Left renal pelvis (tissue), 4 donors: ENCODE measurements around the gene CXCL9. TPM values are rescaled to one million over a fixed set of nuclear protein-coding genes. Genes with fewer than 3 reads are reported as not detected.
"Not testable (repeated sequence)": the region's sequence is repeated elsewhere in the genome, so short reads cannot be mapped to it uniquely, and the experiment has no call there.

ENCODE experiments used
- DNase-seq, 4 donors: peaks; one replicate each; pipeline ENCODE4 v3.0.0-alpha.2; 2013; ENCODE audit warnings: low read depth in 4 of 4, low spot score in 3 of 4
- polyA plus RNA-seq, 4 donors: library from polyadenylated mRNA; unstranded; fragments of 120-200 nt; gene quantifications; one replicate each; pipeline ENCODE4 v1.2.1, GENCODE V29; 2013; ENCODE audit not compliant: insufficient read length in 4 of 4

CXCL9 gene
- polyA plus RNA-seq: under 1 TPM in 3 of 4 donors, not detected in 1; 0.08 to 0.30 (median 0.21) TPM

GRCh38 chr4:76007089-76007862 lies at the start of gene CXCL9:
TSS of gene CXCL9 (minus strand) at chr4:76007509. CDS start at chr4:76007449, 60 bp downstream.
- DNase-seq: no peak

- no peak for DNase-seq
Observed at GRCh38 chr4:76055421-76055820, 48.1 kb upstream of the CXCL9 start.

GRCh38 chr4:76055016-76055415 lies 47.7 kb upstream of the CXCL9 start:
- no peak for DNase-seq

GRCh38 chr4:76053730-76054129 lies 46.4 kb upstream of the CXCL9 start:
- no peak for DNase-seq

DNA sequence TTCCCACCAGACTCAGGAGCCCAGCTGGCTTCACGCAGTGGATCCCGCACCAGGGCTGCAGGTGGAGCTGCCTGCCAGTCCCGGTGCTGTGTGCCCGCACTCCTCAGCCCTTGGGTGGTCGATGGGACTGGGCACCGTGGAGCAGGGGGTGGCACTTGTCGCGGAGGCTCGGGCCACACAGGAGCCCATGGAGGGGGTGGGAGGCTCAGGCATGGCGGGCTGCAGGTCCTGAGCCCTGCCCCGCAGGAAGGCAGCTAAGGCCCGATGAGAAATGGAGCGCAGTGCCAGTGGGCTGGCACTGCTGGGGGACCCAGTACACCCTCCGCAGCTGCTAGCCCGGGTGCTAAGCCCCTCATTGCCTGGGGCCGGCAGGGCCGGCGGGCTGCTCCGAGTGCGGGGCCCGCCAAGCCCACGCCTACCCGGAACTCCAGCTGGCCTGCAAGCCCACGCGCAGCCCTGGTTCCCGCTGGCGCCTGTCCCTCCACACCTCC lies 43.3 kb upstream of the CXCL9 start:
- not testable (repeated sequence) for DNase-seq

DNA sequence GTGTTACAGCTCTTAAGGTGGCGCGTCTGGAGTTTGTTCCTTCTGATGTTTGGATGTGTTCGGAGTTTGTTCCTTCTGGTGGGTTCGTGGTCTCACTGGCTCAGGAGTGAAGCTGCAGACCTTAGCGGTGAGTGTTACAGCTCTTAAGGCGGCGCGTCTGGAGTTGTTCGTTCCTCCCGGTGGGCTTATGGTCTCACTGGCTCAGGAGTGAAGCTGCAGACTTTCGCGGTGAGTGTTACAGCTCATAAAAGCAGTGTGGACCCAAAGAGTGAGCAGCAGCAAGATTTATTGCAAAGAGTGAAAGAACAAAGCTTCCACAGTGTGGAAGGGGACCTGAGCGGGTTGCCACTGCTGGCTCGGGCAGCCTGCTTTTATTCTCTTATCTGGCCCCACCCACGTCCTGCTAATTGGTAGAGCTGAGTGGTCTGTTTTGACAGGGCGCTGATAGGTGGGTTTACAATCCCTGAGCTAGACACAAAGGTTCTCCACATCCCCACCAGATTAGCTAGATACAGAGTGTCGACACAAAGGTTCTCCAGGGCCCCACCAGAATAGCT lies 42.6 kb upstream of the CXCL9 start:
- DNase-seq: not testable (repeated sequence)

- not testable (repeated sequence) for DNase-seq
Observed at GRCh38 chr4:76044686-76045085, 37.4 kb upstream of the CXCL9 start.

GRCh38 chr4:76043306-76043705 lies 36.0 kb upstream of the CXCL9 start:
- not testable (repeated sequence) for DNase-seq

DNA sequence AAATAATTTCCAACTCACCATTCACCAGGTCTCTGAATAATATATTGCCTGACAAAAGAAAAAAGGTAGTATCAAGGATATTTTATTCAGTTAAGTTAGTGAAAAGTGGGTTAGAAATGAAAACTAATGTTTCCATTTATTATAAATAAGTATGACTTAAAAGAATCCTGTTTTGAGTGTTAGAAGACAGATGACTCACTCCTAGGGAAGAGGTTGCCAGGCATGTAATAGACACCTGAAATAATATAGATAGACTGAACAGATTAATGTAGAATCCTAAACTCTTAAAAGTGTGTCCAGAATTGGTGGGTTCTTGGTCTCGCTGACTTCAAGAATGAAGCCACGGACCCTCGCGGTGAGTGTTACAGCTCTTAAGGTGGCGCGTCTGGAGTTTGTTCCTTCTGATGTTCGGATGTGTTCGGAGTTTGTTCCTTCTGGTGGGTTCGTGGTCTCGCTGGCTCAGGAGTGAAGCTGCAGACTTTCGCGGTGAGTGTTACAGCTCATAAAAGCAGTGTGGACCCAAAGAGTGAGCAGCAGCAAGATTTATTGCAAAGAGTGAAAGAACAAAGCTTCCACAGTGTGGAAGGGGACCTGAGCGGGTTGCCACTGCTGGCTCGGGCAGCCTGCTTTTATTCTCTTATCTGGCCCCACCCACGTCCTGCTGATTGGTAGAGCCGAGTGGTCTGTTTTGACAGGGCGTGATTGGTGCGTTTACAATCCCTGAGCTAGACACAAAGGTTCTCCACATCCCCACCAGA lies 35.1 kb upstream of the CXCL9 start:
- not testable (repeated sequence) for DNase-seq

- no peak for DNase-seq
Observed at GRCh38 chr4:76036855-76037254, 29.5 kb upstream of the CXCL9 start.

DNA sequence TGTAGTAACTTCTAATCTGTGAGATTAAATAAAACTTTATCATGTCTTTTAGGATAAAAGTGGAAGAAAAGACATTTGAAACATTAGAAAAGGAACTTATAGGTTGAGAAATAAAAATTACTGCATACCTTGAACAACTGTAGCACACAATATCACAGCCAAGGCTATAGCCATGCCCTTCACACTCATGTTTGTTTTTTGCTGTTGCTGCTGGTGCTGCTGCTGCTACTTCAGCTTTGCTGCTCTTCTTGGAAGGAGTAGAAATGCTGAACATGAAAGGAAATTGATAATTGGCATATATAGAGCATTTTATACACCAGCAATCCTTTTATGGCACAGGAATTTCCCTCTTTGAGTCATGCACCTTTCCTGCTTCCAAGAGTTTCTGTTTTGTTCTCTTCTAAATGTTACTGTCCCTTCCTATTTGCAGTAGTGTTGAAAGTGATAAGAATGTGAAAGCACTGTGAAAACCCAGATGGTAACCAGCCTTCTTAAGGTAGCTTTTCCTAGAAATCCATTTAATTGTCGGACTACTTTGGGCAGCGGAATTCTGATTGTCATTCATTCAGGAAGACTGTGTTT lies 28.6 kb upstream of the CXCL9 start, which contains the start of gene CXCL11:
CXCL11 (minus strand) TSS at position 272 of the 582 bp plus-strand sequence; CDS start at position 189, 83 bp downstream.
- DNase-seq: no peak

DNA sequence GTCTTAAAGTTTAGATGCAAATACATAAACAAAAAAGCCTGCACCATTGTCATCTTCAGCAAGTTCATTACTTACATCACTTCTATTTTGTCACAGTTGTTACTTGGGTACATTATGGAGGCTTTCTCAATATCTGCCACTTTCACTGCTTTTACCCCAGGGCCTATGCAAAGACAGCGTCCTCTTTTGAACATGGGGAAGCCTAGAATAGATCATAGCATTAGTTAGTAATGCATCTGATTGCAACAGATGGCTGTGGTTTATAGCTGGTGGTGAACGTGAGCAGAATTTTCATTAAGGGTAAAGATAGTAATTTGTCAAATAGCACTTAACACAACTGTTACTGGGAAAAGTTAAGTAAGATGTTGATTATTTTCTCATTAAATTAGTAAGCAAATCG lies 27.8 kb upstream of the CXCL9 start:
- no peak for DNase-seq

GRCh38 chr4:76029300-76029699 lies 22.0 kb upstream of the CXCL9 start:
- DNase-seq: no peak

- DNase-seq: peak in 1 of 4 donors; percentile 20
Observed at GRCh38 chr4:76028350-76028765, 21.0 kb upstream of the CXCL9 start.

DNA sequence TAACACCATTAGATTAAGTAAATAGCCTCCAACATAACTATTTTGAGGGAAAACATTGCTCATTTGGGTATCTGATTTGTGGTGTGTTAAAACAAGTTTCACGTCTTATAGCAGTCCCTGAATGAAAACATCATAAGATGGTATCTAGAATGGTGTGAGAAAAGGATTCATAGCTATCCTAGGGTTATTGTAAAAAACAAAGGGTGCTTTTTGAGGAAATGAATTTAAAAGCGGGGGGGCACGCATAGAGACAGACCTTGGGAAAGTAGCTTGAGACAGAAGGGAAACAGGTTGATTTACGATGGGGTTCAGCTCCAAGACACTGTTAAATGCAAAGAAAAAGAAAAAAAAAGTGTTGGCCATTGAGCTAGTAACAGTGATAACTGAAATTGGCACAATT lies 16.8 kb upstream of the CXCL9 start:
- no peak for DNase-seq

DNA sequence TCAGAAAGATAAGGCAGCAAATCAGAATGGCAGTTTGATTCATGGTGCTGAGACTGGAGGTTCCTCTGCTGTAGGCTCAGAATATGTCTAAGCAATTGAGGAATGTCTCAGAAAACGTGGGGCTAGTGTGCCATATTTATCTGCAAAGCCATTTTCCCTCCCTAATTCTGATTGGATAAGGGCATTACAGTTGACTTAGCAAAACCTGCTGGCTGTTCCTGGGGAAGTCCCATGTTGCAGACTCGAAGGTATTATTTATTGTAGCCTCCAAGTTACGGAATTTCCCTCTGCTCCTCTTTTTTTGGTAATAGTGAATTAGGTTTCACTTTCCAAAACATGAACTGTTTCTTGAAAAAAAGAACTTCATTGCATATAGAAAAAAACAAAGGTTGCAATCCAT lies 16.1 kb upstream of the CXCL9 start, which contains the start of gene CXCL10:
CXCL10 (minus strand) TSS at position 109 of the 400 bp plus-strand sequence; CDS start at position 43, 66 bp downstream.
- no peak for DNase-seq

DNA sequence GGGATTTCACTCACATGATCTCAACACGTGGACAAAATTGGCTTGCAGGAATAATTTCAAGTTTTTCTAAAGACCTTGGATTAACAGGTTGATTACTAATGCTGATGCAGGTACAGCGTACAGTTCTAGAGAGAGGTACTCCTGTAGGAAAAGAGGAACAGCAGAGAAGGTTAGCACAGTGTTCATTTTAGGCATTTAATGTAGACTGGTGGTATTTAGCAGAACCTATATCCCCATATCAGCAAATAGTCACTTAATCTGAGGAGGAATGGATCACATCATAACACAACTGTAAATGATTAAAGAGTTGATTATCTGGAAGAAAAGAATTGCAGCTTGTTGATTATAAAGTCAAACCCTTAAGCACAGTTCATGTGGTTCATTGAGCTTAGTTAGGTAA lies 15.4 kb upstream of the CXCL9 start:
- DNase-seq: no peak

GRCh38 chr4:76022031-76022430 lies 14.7 kb upstream of the CXCL9 start:
- DNase-seq: no peak

DNA sequence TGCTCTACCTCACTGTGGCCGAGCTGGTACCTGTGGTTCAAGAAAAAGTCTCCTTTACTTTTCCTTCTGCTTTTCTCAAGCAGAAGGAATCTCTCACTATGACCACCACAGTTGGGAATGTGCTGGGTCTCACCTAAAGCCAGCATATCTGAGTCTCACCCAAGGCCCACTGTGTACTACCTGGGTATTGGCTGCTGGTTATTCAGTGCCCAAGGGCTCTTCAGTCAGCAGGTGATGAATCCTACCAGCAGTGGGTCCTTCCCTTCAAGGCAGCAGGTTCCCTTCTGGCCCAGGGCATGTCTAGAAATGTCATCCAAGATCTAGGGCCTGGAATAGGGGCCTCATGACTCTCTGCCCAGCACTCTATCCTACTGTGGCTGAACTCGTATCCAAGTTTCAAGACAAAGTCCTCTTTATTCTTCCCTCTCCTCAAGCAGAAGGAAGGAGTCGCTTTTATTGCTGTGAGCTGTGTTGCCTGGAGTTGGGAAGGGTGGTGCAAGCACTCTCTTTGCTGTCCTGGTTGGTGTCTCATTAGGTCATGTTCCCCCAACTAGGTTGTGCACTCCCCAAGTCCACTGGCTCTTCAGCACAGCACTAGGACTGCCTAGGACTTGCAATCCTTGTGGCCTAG lies 9.9 kb upstream of the CXCL9 start:
- no peak for DNase-seq

- DNase-seq: no peak
Observed at GRCh38 chr4:76016393-76016792, 9.1 kb upstream of the CXCL9 start.
